HepG2 (cell line): Measurements from ENCODE around the gene BCKDHA. TPM values are rescaled to one million over a fixed set of nuclear protein-coding genes. Genes with fewer than 3 reads are reported as not detected.

Experiments
- ARID4A ChIP-seq: sonication (generic); formaldehyde crosslinking; IDR thresholded peaks from 2 replicates; pipeline ENCODE4 v1.5.0; 2020; ENCODE audit warnings: mild to moderate bottlenecking, missing genetic modification reagents, borderline replicate concordance
- CREM ChIP-seq, 2 experiments: sonication (generic) in 1 of 2; formaldehyde crosslinking in 1 of 2; IDR thresholded peaks; 2 replicates each; pipeline versions ENCODE4 v1.4.0 to v1.6.1; 2016 to 2020; ENCODE audit warnings: antibody characterized with exemption in 1 of 2, mild to moderate bottlenecking in 1 of 2, missing genetic modification reagents in 1 of 2
- ETV6 ChIP-seq: sonication (generic); formaldehyde crosslinking; conservative IDR thresholded peaks from 2 replicates; pipeline ENCODE4 v1.4.0; 2020; ENCODE audit warnings: missing genetic modification reagents
- GABPA ChIP-seq, 2 experiments: IDR thresholded peaks; 2 replicates each; pipeline ENCODE4 v1.6.1; 2011 to 2016; ENCODE audit warnings: low read depth in 2 of 2, low read length in 1 of 2, missing biosample characterization in 1 of 2, missing genetic modification characterization in 1 of 2
- IKZF4 ChIP-seq: sonication (generic); formaldehyde crosslinking; IDR thresholded peaks from 2 replicates; pipeline ENCODE4 v1.5.1; 2020; ENCODE audit warnings: borderline replicate concordance, mild to moderate bottlenecking, low read depth, missing genetic modification reagents; ENCODE audit errors: not compliant biosample characterization
- IRF2 ChIP-seq: IDR thresholded peaks from 2 replicates; pipeline ENCODE4 v1.6.1; 2018; ENCODE audit warnings: missing genetic modification reagents, missing compliant biosample characterization
- LRRFIP1 ChIP-seq: sonication (generic); formaldehyde crosslinking; conservative IDR thresholded peaks from 2 replicates; pipeline ENCODE4 v1.4.0; 2020; ENCODE audit warnings: missing genetic modification reagents
- MXD4 ChIP-seq: IDR thresholded peaks from 2 replicates; pipeline ENCODE4 v1.6.1; 2016; ENCODE audit warnings: mild to moderate bottlenecking, missing biosample characterization, missing genetic modification reagents
- PHF20 ChIP-seq: sonication (generic); formaldehyde crosslinking; IDR thresholded peaks from 2 replicates; pipeline ENCODE4 v1.5.0; 2020; ENCODE audit warnings: mild to moderate bottlenecking, missing genetic modification reagents
- SAP130 ChIP-seq: IDR thresholded peaks from 2 replicates; pipeline ENCODE4 v1.6.1; 2016; ENCODE audit warnings: low read depth
- SRSF1 ChIP-seq: fragments of 200-400 bp; formaldehyde crosslinking; optimal IDR thresholded peaks from 2 replicates; pipeline ENCODE3; 2017; ENCODE audit warnings: mild to moderate bottlenecking, low read depth, low read length, moderate library complexity
- ZBTB26 ChIP-seq: IDR thresholded peaks from 2 replicates; pipeline ENCODE4 v1.6.1; 2016; ENCODE audit warnings: missing compliant biosample characterization, missing genetic modification reagents, borderline replicate concordance
- ZNF205 ChIP-seq: IDR thresholded peaks from 2 replicates; pipeline ENCODE4 v1.6.1; 2018; ENCODE audit warnings: missing biosample characterization, missing genetic modification reagents
- ZNF33B ChIP-seq: sonication (generic); formaldehyde crosslinking; IDR thresholded peaks from 2 replicates; pipeline ENCODE4 v1.5.1; 2020; ENCODE audit warnings: mild to moderate bottlenecking, missing genetic modification reagents
- ZNF563 ChIP-seq: sonication (generic); formaldehyde crosslinking; IDR thresholded peaks from 2 replicates; pipeline ENCODE4 v1.8.0; 2022; ENCODE audit warnings: mild to moderate bottlenecking, moderate library complexity, missing genetic modification reagents
- ZNF772 ChIP-seq: sonication (generic); formaldehyde crosslinking; IDR thresholded peaks from 2 replicates; pipeline ENCODE4 v1.5.0; 2020; ENCODE audit warnings: mild to moderate bottlenecking, missing genetic modification reagents
- ZNF841 ChIP-seq: sonication (generic); formaldehyde crosslinking; IDR thresholded peaks from 2 replicates; pipeline ENCODE4 v1.8.1; 2023; ENCODE audit warnings: missing genetic modification reagents, borderline replicate concordance
- ZZZ3 ChIP-seq: sonication (generic); formaldehyde crosslinking; IDR thresholded peaks from 2 replicates; pipeline ENCODE4 v1.4.0; 2020; ENCODE audit warnings: missing genetic modification reagents, mild to moderate bottlenecking, borderline replicate concordance
- polyA plus RNA-seq, 8 experiments: library from polyadenylated mRNA; depleted of rRNA in 3 of 8; stranded (reverse) in 7 of 8; unstranded in 1 of 8; fragments of >200 nt; fragmentation: Illumina TruSeq in 4 of 8; extraction: Trizol in 4 of 8; gene quantifications; 2 replicates each; pipeline versions ENCODE4 v1.2.1 to v1.2.3, GENCODE V29; 2011 to 2016; ENCODE audit warnings: low read depth in 4 of 8, missing spikeins in 1 of 8, mixed read lengths in 1 of 8; ENCODE audit not compliant: insufficient read depth in 1 of 8
- total RNA-seq, 5 experiments: library from RNA; depleted of rRNA; stranded (reverse); fragments of >200 nt; fragmentation: Illumina TruSeq; extraction: Trizol; gene quantifications; 2 replicates each; pipeline ENCODE4 v1.2.3, GENCODE V29; 2016; ENCODE audit warnings: low read depth in 1 of 5
- TF ChIP-seq, protein P1 (sequence below): fragments of 450-650 bp; IDR thresholded peaks from 2 replicates; pipeline ENCODE4 v1.6.1; 2016

The BCKDHA gene
- total and polyA plus RNA-seq, 2 of the 13 experiments (the other 11 are each of a cell fraction or from before 2014, with no cell fraction given) = 11.8 to 31.5 TPM

GRCh38 chr19:41363753-41364523, 33.7 kb upstream of the BCKDHA start, which contains the start of gene B9D2 (continued):
- TF ChIP-seq ARID4A (CRISPR knock-in tag) = peak; percentile 83; the same call in 1 of the 2 replicates
- TF ChIP-seq ZBTB26 (CRISPR knock-in tag) = peak; percentile 34; the same call in 1 of the 2 replicates
- peak; percentile 49; the same call in 1 of the 2 replicates for TF ChIP-seq PHF20
- peak; percentile 25; the same call in 1 of the 2 replicates for TF ChIP-seq ZNF33B (CRISPR knock-in tag)
- TF ChIP-seq ETV6 (CRISPR knock-in tag) = peak; percentile 68; the same call in 1 of the 2 replicates
- peak; percentile 27; the same call in 1 of the 2 replicates for TF ChIP-seq MXD4 (CRISPR knock-in tag)
- TF ChIP-seq IRF2 (CRISPR knock-in tag) = peak; percentile 32
- peak; percentile 53 for TF ChIP-seq IKZF4 (CRISPR knock-in tag)
- TF ChIP-seq ZNF772 (CRISPR knock-in tag) = 0 out of 2 replicates have a peak, but pooled peaks have one; percentile 12
- TF ChIP-seq, protein P1, sequence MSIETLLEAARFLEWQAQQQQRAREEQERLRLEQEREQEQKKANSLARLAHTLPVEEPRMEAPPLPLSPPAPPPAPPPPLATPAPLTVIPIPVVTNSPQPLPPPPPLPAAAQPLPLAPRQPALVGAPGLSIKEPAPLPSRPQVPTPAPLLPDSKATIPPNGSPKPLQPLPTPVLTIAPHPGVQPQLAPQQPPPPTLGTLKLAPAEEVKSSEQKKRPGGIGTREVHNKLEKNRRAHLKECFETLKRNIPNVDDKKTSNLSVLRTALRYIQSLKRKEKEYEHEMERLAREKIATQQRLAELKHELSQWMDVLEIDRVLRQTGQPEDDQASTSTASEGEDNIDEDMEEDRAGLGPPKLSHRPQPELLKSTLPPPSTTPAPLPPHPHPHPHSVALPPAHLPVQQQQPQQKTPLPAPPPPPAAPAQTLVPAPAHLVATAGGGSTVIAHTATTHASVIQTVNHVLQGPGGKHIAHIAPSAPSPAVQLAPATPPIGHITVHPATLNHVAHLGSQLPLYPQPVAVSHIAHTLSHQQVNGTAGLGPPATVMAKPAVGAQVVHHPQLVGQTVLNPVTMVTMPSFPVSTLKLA = peak; percentile 12; the same call in 1 of the 2 replicates
- TF ChIP-seq ZNF563 = no peak
- peak; percentile 76 for TF ChIP-seq SAP130 (CRISPR knock-in tag)
- TF ChIP-seq GABPA (IDR thresholded peaks at IDR 0.05; ENCODE audit: low read depth, low read length) = no peak
- TF ChIP-seq GABPA (CRISPR knock-in tag; IDR thresholded peaks at IDR 0.05; ENCODE audit: low read depth) = peak; percentile 69
- TF ChIP-seq ZNF205 = 0 out of 2 replicates have a peak, but pooled peaks have one; percentile 20
- TF ChIP-seq ZNF841 = no peak
- no peak for TF ChIP-seq ZZZ3
- TF ChIP-seq SRSF1 = peak; percentile 69
- no peak for TF ChIP-seq LRRFIP1 (CRISPR knock-in tag)
- peak; percentile 50 for TF ChIP-seq CREM (IDR thresholded peaks at IDR 0.05)
- TF ChIP-seq CREM (CRISPR knock-in tag; IDR thresholded peaks at IDR 0.05) = no peak
